MCF 10A (cell line): ENCODE measurements around the gene KCNAB3. TPM values are rescaled to one million over a fixed set of nuclear protein-coding genes. Genes with fewer than 3 reads are reported as not detected.
A peak's percentile ranks its signal among the peaks of the same experiment; 100 is the strongest.

ENCODE experiments used
- BruUV-seq: library from RNA; stranded (reverse); fragments of 400-500 nt; replicated peaks from 2 replicates; lab custom pipeline; 2021; lab: Mats Ljungman, UMichigan
- CTCF ChIA-PET: fragments of 300-600 bp; sonication (Branson Sonifier 250); formaldehyde crosslinking; extraction: SDS; loops from one replicate; lab custom pipeline; 2021; ENCODE audit warnings: antibody characterized with exemption, inconsistent platforms; lab: Yijun Ruan, JAX
- POLR2A ChIA-PET: fragments of 300-600, 350-650 bp; sonication (Branson Sonifier 250); formaldehyde crosslinking; extraction: SDS; loops from one replicate; lab custom pipeline; 2020; ENCODE audit warnings: antibody characterized with exemption, inconsistent platforms; lab: Yijun Ruan, JAX
- DNase-seq: peaks from one replicate; pipeline ENCODE4 v3.0.0-alpha.2; 2018; ENCODE audit not compliant: unreplicated experiment
- H3K27ac Mint-ChIP-seq: one replicate; pipeline ENCODE4 v1.8.0; 2022; ENCODE audit warnings: mild to moderate bottlenecking, low read depth, mixed read lengths; ENCODE audit not compliant: unreplicated experiment
- H3K27me3 Mint-ChIP-seq: one replicate; pipeline ENCODE4 v1.8.0; 2022; ENCODE audit warnings: mixed read lengths; ENCODE audit not compliant: insufficient read depth, unreplicated experiment
- H3K36me3 Mint-ChIP-seq: one replicate; pipeline ENCODE4 v1.8.0; 2022; ENCODE audit warnings: mild to moderate bottlenecking, moderate library complexity, mixed read lengths; ENCODE audit not compliant: insufficient read depth, unreplicated experiment
- H3K4me1 Mint-ChIP-seq: one replicate; pipeline ENCODE4 v1.8.0; 2022; ENCODE audit warnings: mixed read lengths; ENCODE audit not compliant: insufficient read depth, unreplicated experiment
- H3K4me3 Mint-ChIP-seq: one replicate; pipeline ENCODE4 v1.8.0; 2022; ENCODE audit warnings: mild to moderate bottlenecking, moderate library complexity, mixed read lengths; ENCODE audit not compliant: unreplicated experiment
- H3K9me3 Mint-ChIP-seq: one replicate; pipeline ENCODE4 v1.8.0; 2022; ENCODE audit warnings: mixed read lengths; ENCODE audit not compliant: unreplicated experiment
- intact Hi-C: fragments of 100-400 bp; cut with micrococcal nuclease; formaldehyde crosslinking; loops from 2 replicates; pipeline ENCODE4 v1.14.1; 2022
- total RNA-seq: library from RNA; stranded (reverse); gene quantifications from 2 replicates; pipeline ENCODE4 v1.2.3, GENCODE V29; 2022
- TF ChIP-seq, protein P1 (sequence below): fragments of 200-600 bp; IDR thresholded peaks from one replicate; pipeline ENCODE4 v1.8.0; 2022; ENCODE audit warnings: antibody characterized with exemption, mild to moderate bottlenecking; ENCODE audit not compliant: unreplicated experiment

The KCNAB3 gene
- total RNA-seq, 1 experiment from 2014 or later = 4.2 TPM

DNA sequence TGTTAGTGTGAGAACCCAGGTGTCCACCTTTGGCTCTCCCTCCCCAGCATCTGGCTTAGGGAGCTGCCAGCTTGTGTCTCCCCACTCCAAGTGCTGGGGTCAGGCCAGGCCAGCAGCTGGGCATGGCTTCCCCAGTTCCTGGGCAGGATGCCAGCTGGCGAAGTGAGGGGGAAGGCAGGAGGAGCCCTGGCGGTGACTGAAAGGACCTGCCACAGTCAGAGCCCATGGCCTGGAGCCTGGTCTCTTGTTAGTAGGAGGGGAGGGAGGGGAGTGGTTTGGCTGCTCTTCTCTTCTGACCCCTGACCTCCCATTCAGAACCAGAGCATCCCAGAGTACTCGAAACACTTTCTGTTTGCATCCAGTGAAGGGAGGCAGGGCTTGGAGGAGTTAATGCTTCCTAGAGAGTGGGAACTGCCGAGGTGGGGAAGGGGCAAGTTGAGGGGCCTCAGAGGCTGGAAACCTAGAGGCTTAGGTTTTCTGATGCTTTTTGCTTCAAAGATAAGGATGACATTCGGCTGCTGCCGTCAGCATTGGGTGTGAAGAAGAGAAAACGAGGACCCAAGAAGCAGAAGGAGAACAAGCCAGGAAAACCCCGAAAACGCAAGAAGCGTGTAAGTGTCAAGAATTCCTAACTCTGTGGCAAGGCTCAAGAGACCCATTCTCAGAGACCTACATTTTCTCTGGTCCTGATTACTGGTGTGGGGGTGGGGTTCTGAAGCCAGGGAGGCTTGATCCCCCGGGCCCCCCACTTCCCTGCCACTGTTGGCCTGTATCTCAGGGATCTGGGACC, 40.3 kb downstream of the KCNAB3 start:
- Mint-ChIP-seq H3K27ac (no peak overlapping the region), H3K36me3 (peaks cover 48% of the 10 kb centered on the region), H3K9me3 (no peaks in the 10 kb centered on the region), H3K4me3 (no peak overlapping the region), H3K4me1 (no peaks in the 10 kb centered on the region), H3K27me3 (no peaks in the 10 kb centered on the region)
- ChIA-PET POLR2A (interaction anchor here (0.6 to 1.6 kb wide), 8 partner anchors 11 to 230 kb away, joined by 3 to 7 read pairs (median 6); partner anchors contain the start of genes ALOXE3, CNTROB, KDM6B and NAA38), CTCF (interaction anchor here (0.6 to 3.6 kb wide), 8 partner anchors 9 to 993 kb away, joined by 3 to 25 read pairs (median 4); partner anchors contain the start of genes CNTROB and TRAPPC1)
- no TSS peak for BruUV-seq
- intact Hi-C loops = no loop called here
- TF ChIP-seq, protein P1, sequence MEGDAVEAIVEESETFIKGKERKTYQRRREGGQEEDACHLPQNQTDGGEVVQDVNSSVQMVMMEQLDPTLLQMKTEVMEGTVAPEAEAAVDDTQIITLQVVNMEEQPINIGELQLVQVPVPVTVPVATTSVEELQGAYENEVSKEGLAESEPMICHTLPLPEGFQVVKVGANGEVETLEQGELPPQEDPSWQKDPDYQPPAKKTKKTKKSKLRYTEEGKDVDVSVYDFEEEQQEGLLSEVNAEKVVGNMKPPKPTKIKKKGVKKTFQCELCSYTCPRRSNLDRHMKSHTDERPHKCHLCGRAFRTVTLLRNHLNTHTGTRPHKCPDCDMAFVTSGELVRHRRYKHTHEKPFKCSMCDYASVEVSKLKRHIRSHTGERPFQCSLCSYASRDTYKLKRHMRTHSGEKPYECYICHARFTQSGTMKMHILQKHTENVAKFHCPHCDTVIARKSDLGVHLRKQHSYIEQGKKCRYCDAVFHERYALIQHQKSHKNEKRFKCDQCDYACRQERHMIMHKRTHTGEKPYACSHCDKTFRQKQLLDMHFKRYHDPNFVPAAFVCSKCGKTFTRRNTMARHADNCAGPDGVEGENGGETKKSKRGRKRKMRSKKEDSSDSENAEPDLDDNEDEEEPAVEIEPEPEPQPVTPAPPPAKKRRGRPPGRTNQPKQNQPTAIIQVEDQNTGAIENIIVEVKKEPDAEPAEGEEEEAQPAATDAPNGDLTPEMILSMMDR = peak; percentile 28
- DNase-seq = peak; percentile 98

DNA sequence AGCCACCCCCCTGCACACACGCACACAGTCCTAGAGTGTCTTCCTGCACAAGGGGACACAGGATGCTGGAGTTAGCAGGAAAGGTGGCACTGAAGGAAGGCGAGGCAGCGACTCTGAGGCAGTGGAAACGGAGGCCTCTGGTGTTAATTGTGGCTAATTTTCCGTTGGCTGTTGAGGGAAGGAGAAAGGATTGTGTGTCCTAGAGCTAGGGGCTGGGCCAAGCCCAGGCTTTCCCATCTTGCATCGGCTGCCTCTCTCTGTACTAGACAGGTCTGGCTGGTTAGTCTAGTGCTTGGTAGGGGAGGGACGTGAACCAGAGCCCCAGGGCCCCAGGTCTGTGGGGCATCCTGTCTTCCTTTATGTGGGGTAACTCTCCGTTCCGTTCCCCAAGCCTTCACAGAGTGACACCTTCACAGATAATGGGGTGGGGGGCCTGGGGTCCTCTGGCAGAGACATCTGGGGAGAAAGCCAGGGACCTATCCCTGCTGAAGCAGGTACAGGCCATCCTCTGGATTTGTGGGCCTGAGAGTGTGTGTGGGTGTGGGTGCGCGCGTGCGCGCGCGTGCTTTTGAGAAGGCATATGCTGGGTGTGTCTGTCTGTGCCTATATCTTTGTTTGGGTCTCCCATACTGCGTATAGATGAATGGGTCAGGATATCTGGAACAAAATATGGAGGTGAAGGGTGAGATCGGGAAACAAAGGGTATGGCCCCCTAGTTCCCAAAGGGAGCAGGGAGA, 41.3 kb downstream of the KCNAB3 start, which contains the start of gene CHD3:
CHD3 (plus strand) TSS at position 606 of the 737 bp plus-strand sequence. CDS start 212 bp downstream, outside the sequence.
- Mint-ChIP-seq H3K27ac (no peak within 1 kb of the TSS), H3K9me3 (no peaks in the 10 kb centered on the region), H3K4me3 (no peak within 1 kb of the TSS), H3K36me3 (peaks cover 38% of the 10 kb centered on the region), H3K4me1 (no peaks in the 10 kb centered on the region), H3K27me3 (no peaks in the 10 kb centered on the region)
- TF ChIP-seq, protein P1 = no peak
- POLR2A ChIA-PET = interaction anchor here (0.6 to 1.6 kb wide), 8 partner anchors 12 to 231 kb away, joined by 3 to 7 read pairs (median 6); partner anchors contain the start of genes ALOXE3, CNTROB, KDM6B and NAA38
- DNase-seq = peak; percentile 18
- intact Hi-C loops = no loop called here
- no TSS peak for BruUV-seq
- CTCF ChIA-PET = interaction anchor here (0.6 to 3.6 kb wide), 8 partner anchors 10 to 44 kb away, joined by 3 to 25 read pairs (median 4); partner anchors contain the start of genes CNTROB and TRAPPC1

DNA sequence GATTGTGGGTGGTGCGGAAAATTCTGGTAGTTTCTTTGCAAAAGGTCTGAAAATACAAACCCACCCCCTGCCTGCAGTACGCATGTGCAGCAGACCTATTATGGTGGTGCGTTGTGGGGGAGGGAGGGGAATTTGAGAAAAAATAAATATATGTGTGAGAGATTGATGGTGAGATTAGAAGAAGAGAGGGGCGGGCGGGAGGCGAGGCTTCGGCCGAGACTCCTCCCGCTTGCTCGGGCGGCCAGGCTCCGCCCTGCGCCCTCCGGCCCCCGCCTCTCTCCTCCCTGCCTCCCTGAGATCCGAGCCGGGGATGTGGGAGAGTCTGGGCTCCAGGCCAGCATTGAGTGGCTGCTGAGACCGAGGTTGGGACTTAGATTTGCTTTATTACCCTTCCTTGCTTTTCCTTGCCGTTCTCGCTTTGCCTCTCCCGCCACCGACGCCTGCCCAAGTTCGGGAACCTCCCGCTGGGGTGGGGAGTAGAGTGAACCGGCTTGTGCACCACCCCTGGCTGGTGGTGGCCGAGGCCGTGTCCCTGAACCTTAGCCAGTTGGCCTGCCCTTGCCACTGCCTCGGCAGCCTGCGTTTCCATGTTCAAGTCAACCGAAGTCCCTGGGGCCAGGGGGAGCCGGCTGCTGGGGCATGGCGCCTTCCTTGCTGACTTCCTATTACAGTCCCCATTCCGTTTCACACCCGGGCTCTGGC, 42.0 kb downstream of the KCNAB3 start:
- H3K4me1 Mint-ChIP-seq = no peaks in the 10 kb centered on the region
- TF ChIP-seq, protein P1 = no peak
- POLR2A ChIA-PET = no interaction called here
- peak; percentile 97 for DNase-seq
- intact Hi-C loops = loop anchor here (2.0 kb wide), 1 partner anchor 51 kb away; no protein-coding TSS in a partner anchor
- H3K27ac Mint-ChIP-seq = no peak overlapping the region
- peaks cover 37% of the 10 kb centered on the region for H3K36me3 Mint-ChIP-seq
- no peaks in the 10 kb centered on the region for H3K27me3 Mint-ChIP-seq
- BruUV-seq = no TSS peak
- CTCF ChIA-PET = no interaction called here
- no peaks in the 10 kb centered on the region for H3K9me3 Mint-ChIP-seq
- H3K4me3 Mint-ChIP-seq = no peak overlapping the region
